ENCODE results near the gene CMSS1. TPM values are rescaled to one million over a fixed set of nuclear protein-coding genes. Genes with fewer than 3 reads are reported as not detected.

Gene CMSS1
- total and polyA plus RNA-seq, 8 donors, result 14.4 to 29.9 (median 15.9) TPM

DNA sequence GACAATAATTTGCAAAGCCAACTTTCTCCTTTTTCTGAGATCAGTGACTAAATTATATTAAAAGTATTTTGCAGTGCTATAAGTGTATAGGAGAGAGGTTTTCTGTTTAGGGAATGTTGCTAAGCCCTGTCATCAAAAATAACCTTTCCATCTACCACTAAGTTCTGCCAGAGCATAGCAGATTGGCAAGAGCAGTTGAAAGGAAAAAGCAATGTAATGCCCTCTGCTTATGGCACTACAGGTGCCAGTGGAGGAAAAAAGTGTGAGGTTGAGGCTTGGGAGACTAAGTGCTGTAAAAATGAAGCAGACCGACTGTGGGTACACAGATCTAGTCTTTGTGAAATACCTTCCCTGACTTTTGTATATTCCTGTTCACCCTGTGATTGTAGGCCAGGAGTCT, 285.1 kb downstream of the CMSS1 start:
- no peaks in the 10 kb centered on the region for H3K27me3 ChIP-seq
- no peak for DNase-seq
- H3K27ac ChIP-seq, result no peak overlapping the region
- intact Hi-C loops (cut with DNase I), result no loop called here
- no peak for FAIRE-seq
- H3K36me3 ChIP-seq, result no peaks in the 10 kb centered on the region
- ATAC-seq, result no peak
- H3K9me3 ChIP-seq, result no peaks in the 10 kb centered on the region
- TF ChIP-seq, protein P1, sequence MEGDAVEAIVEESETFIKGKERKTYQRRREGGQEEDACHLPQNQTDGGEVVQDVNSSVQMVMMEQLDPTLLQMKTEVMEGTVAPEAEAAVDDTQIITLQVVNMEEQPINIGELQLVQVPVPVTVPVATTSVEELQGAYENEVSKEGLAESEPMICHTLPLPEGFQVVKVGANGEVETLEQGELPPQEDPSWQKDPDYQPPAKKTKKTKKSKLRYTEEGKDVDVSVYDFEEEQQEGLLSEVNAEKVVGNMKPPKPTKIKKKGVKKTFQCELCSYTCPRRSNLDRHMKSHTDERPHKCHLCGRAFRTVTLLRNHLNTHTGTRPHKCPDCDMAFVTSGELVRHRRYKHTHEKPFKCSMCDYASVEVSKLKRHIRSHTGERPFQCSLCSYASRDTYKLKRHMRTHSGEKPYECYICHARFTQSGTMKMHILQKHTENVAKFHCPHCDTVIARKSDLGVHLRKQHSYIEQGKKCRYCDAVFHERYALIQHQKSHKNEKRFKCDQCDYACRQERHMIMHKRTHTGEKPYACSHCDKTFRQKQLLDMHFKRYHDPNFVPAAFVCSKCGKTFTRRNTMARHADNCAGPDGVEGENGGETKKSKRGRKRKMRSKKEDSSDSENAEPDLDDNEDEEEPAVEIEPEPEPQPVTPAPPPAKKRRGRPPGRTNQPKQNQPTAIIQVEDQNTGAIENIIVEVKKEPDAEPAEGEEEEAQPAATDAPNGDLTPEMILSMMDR (IDR thresholded peaks at IDR 0.05), result no peak
- peaks cover 35 to 50% (median 46%) of the 10 kb centered on the region in 3 donors for H3K4me1 ChIP-seq
- WGBS, 2 donors, result 83 to 100% methylated on average over 1 of the region's 1 CpG
- no peak overlapping the region for H3K4me3 ChIP-seq

DNA sequence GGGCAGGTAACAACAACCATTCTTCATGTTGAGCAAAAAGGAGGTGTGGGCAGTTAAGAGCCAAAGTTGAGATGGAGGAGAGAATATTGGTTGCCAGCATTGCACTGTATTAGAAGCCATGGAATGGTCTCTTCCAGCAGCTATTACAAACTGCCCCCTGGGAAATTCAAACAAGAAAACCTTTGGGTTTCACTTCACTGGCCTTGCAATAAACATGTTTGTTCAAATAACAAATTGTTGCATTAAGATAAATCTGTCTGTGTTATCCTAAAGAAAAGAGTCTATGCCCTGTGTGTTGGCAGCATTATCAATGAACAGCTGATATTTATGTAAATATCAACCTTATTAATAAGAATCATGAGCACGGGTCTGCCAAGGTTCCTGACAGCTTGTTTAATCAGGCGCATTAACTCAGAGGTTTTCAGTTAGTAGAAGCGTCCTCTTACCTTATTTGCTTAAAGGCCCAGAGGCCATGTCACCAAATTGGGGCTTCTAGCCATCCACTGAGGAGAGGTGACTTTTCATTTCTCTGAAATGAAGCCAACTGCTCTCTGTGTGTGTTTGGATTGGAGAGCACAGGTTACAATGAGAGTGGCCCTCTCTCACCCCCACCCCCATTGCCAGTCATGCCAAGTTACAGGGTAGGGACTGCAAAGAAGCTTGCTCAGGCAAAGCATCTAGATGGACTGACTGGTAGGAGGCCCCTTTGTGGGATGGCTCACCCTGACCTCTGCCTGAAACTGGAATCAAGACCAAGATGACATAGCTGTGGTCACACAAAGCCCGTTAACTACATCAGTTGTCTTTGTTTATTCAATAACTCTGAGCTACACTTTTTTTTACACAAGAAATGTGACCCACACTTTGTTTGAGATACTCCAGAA, 286.1 kb downstream of the CMSS1 start:
- DNase-seq, result peak in 4 of 6 donors; percentile 28 to 51 (median 37)
- Histone ChIP-seq H3K4me1 (peaks cover 24 to 40% (median 39%) of the 10 kb centered on the region in 3 donors), H3K4me3 (no peak overlapping the region), H3K27me3 (no peaks in the 10 kb centered on the region), H3K27ac (peak overlapping the region in 2 of 4 donors; percentile 13 to 49), H3K36me3 (no peaks in the 10 kb centered on the region), H3K9me3 (no peaks in the 10 kb centered on the region)
- TF ChIP-seq, protein P1 (IDR thresholded peaks at IDR 0.05), result no peak
- WGBS, 2 donors, result 20 to 24% methylated on average over 4 of the region's 4 CpGs
- intact Hi-C loops (cut with DNase I), result no loop called here
- peak; percentile 68 to 85 (median 75) for ATAC-seq
- FAIRE-seq, result no peak

DNA sequence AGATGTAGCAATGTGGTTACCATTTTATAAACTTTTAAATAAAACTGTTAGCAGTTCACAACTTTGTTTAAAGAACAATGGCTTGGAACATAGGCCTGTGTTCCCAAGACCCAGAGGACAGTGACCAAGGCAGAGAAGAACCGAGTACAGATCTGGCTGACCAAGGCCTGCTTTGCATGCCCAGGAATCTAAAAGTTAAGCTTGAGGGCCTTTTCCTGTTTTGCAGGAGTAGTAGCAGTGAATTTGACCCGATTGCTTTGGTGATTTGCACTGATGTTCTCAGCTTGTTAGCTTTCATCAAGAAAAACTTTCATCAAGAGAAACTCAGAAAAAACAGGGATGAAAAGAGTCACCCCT, 286.8 kb downstream of the CMSS1 start:
- WGBS, 2 donors, result 86% methylated on average over 2 of the region's 2 CpGs
- H3K36me3 ChIP-seq, result no peaks in the 10 kb centered on the region
- intact Hi-C loops (cut with DNase I), result no loop called here
- TF ChIP-seq, protein P1 (IDR thresholded peaks at IDR 0.05), result no peak
- no peaks in the 10 kb centered on the region for H3K9me3 ChIP-seq
- DNase-seq (no peak), ATAC-seq (no peak), FAIRE-seq (no peak)
- no peak overlapping the region for H3K4me3 ChIP-seq
- H3K4me1 ChIP-seq, result peaks cover 18 to 34% (median 33%) of the 10 kb centered on the region in 3 donors
- no peaks in the 10 kb centered on the region for H3K27me3 ChIP-seq
- peak overlapping the region in 2 of 4 donors; percentile 13 to 49 for H3K27ac ChIP-seq

GRCh38 chr3:100104817-100105413, 287.3 kb downstream of the CMSS1 start:
- Histone ChIP-seq H3K36me3 (no peaks in the 10 kb centered on the region), H3K4me3 (no peak overlapping the region), H3K27me3 (no peaks in the 10 kb centered on the region), H3K4me1 (peaks cover 15 to 32% (median 29%) of the 10 kb centered on the region in 3 donors), H3K27ac (no peak overlapping the region), H3K9me3 (no peaks in the 10 kb centered on the region)
- TF ChIP-seq, protein P1 (IDR thresholded peaks at IDR 0.05), result no peak
- FAIRE-seq (no peak), DNase-seq (no peak), ATAC-seq (no peak)
- intact Hi-C loops (cut with DNase I), result no loop called here

DNA sequence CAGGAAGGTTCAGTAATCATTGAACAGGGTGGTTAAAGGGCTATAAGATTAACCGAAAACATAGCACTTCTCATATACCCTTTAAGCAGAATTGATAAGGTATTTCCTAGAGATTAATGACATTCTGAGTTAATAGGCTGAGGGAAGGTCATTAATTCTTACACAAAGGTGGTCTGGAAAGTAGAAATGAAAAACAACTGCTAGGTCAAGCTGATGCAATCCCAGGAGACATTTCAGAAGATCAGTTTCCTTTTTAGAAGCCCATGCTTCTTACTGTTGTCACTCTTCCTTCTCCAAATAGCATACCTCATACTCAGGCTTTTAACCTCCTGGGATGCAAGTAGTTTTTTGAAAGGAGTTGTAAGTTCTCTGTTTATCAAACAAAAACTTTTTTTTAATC, 287.8 kb downstream of the CMSS1 start:
- Histone ChIP-seq H3K9me3 (no peaks in the 10 kb centered on the region), H3K4me1 (peaks cover 15 to 32% (median 29%) of the 10 kb centered on the region in 3 donors), H3K27me3 (no peaks in the 10 kb centered on the region), H3K4me3 (no peak overlapping the region), H3K36me3 (no peaks in the 10 kb centered on the region), H3K27ac (no peak overlapping the region)
- 63 to 79% methylated on average over 1 of the region's 1 CpG for WGBS, 2 donors
- DNase-seq, result no peak
- ATAC-seq, result no peak
- TF ChIP-seq, protein P1 (IDR thresholded peaks at IDR 0.05), result no peak
- no peak for FAIRE-seq
- intact Hi-C loops (cut with DNase I), result no loop called here
